Astrocyte (in vitro differentiated cells and primary cell): ENCODE results near the gene DOK6.

Source experiments
- EZH2 ChIP-seq: IDR thresholded peaks from 2 replicates; pipeline ENCODE4 v1.6.1; 2012; ENCODE audit warnings: mild to moderate bottlenecking, low read length, inconsistent platforms; ENCODE audit not compliant: insufficient read depth
- TF ChIP-seq, protein P1 (sequence below): IDR thresholded peaks from 2 replicates; pipeline ENCODE4 v1.5.1; 2011; ENCODE audit warnings: low read depth, mild to moderate bottlenecking, inconsistent platforms, low read length, moderate library complexity; ENCODE audit not compliant: insufficient read depth

DNA sequence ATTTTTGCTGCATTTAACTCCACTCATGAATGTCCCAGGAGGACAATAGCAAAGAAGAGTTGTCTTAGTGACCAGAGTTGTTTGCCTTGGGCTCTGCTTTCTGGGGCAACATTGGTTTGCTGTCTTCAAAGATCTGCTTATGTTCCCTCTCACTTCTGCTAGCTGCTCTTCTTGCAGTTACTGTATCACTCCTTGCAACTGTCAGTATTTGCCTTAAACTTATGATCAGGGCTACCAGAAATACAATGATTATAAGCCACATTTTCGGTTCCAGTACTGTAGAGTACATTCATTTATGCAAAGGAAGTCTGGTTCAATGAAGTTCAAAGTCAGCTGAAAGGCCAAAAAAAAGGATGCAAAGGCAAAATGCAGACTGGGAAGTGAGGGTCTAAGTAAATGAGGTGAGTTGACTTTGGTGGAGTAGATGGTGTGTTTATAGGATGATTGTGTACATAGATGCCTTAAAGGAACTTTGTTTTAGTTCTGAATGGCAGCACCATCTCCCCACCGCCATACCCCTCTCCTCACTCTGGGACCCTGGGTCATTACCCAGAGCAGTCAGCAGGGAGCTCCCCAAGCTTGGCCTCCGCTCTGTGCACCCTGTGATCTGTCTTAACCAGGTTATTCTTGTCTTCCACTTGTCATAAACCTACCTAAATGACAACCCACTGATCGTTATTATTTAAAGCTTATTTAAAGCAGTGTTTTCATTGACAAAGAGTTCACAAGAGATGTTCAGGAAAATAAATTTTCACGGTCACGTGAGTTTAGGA, 236.0 kb downstream of the DOK6 start:
- TF ChIP-seq, protein P1, sequence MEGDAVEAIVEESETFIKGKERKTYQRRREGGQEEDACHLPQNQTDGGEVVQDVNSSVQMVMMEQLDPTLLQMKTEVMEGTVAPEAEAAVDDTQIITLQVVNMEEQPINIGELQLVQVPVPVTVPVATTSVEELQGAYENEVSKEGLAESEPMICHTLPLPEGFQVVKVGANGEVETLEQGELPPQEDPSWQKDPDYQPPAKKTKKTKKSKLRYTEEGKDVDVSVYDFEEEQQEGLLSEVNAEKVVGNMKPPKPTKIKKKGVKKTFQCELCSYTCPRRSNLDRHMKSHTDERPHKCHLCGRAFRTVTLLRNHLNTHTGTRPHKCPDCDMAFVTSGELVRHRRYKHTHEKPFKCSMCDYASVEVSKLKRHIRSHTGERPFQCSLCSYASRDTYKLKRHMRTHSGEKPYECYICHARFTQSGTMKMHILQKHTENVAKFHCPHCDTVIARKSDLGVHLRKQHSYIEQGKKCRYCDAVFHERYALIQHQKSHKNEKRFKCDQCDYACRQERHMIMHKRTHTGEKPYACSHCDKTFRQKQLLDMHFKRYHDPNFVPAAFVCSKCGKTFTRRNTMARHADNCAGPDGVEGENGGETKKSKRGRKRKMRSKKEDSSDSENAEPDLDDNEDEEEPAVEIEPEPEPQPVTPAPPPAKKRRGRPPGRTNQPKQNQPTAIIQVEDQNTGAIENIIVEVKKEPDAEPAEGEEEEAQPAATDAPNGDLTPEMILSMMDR = no peak
- TF ChIP-seq EZH2 = no peak
